Measurements from ENCODE around the gene PAQR4.

DNA sequence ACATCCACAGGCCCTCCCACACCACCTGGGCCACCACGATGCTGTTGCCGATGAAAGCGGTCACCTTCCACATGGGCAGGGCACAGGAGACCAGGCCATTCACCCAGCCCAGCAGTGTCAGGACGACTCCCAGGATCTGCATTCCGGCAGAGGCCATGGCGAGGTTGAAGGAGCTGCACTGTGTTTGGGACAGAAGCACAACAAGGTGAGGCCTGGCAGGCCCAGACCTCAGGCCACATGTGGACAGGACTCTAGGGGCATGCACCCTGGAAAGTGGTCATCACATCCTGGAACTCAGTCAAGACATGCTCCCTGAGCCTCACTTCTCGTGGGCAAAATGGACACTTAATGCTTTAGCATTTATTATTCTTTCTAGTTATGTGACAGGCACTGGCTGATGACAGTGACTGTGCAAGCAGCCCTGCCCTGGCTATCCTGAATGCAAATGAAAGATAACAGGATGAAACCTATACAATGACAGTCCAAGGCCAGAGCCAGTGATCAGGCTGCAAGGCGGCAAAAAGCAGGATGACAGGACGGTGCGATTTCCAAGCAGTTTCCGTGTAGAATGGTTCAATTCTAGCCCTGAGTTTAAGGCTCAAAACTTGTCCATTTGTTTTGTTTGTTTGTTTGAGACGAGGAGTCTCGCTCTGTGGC is 46.8 kb downstream of the PAQR4 start:
- TF ChIP-seq POLR2A (IDR thresholded peaks at IDR 0.05; ENCODE audit: extremely low read depth, insufficient read length) (no peak), MAX (IDR thresholded peaks at IDR 0.05; ENCODE audit: low read depth, low read length) (no peak), CTCF (IDR thresholded peaks at IDR 0.05; ENCODE audit: low read depth, low read length) (no peak), MYC (IDR thresholded peaks at IDR 0.05; ENCODE audit: low read depth, low read length) (no peak)

All from NB4 (cell line).